Umbilical cord (tissue), 2 donors: Measurements from ENCODE around the gene NT5C1A. TPM values are rescaled to one million over a fixed set of nuclear protein-coding genes. Genes with fewer than 3 reads are reported as not detected.
A peak's percentile ranks its signal among the peaks of the same experiment; 100 is the strongest.

Experiments
- DNase-seq: peaks from one replicate; pipeline ENCODE4 v3.0.0-alpha.2; 2015; ENCODE audit warnings: low spot score
- total RNA-seq: library from RNA; depleted of rRNA; stranded (reverse); fragments of >200 nt; gene quantifications from one replicate; pipeline ENCODE4 v1.2.3, GENCODE V29; 2014; ENCODE audit warnings: low replicate concordance; ENCODE audit not compliant: insufficient read depth

NT5C1A gene
- total RNA-seq, 1 donor from 2014 or later, result 2.9 TPM

DNA sequence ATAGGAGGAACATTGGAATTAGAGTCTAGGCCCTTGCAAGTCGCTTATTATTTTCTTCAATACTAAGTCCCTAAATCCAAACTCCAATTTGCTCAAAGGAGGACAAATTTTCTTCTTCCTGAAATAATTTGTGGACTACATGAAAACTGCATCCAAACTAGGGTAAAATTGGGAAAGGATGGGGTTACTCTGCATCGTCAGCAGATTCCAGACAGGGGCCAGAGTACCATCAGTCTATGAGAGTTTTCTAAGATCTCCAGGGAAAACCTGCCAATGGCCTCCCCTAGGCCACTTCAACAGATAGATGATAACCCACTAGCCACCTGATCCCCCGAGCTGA, 33.0 kb downstream of the NT5C1A start:
- no peak for DNase-seq

- no peak for DNase-seq
Observed at GRCh38 chr1:39637361-39637760, 34.5 kb downstream of the NT5C1A start.

GRCh38 chr1:39635871-39636210, 36.1 kb downstream of the NT5C1A start:
- no peak for DNase-seq

DNA sequence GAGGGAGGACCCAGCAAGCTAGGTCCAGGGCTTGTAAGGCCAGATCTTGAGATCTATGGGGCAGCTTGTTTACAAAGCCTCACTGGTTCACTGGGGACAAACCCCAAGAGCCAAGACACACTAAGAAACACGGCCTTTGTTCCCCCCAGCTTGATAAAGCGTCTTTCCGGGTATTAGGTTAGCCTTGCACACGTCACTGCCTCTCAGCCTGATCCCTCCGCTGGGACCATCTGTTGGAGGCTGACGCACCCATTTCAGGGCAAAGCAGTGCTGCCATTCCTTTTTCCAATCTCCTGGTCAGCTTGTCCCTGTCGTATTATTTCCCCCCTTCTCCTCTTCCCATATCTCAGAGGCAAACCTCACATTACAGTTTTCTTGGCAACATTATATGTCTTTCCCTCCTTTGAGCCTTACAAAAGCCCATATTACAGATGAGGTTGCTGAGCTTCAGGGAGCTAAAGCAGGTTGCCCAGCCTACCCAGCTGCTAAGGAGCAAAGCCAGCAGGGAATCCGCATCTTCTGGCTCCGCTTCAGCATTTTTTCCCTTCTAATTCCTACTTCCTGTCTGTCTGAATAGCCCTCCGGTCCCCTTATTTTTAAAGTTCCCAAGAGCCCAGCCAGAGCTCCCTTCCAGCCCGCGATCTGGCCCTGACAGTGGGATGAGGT, 36.6 kb downstream of the NT5C1A start:
- peak; percentile 55 for DNase-seq

GRCh38 chr1:39633422-39633821, 38.5 kb downstream of the NT5C1A start:
- DNase-seq, result no peak

GRCh38 chr1:39632682-39633417, 39.1 kb downstream of the NT5C1A start:
- DNase-seq, result peak; percentile 84

DNA sequence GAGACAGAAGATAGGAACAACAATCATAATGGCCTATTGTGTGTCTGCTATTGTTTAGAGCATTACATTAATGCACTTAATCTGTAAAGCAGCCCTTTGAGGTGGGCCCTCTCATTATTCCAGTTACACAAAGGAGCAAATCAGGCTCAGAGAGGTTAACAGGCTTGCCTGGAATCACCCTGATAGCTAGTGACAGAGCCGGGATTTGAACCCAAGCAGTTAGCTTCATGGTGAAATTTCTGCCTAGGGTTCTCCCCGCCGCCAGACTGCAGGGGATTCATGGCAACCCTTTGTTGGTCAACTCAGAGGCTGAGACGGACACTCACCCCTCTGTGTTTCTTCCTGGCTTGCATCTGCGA, 39.6 kb downstream of the NT5C1A start:
- no peak for DNase-seq

GRCh38 chr1:39631361-39632322, 40.3 kb downstream of the NT5C1A start:
- no peak for DNase-seq

DNA sequence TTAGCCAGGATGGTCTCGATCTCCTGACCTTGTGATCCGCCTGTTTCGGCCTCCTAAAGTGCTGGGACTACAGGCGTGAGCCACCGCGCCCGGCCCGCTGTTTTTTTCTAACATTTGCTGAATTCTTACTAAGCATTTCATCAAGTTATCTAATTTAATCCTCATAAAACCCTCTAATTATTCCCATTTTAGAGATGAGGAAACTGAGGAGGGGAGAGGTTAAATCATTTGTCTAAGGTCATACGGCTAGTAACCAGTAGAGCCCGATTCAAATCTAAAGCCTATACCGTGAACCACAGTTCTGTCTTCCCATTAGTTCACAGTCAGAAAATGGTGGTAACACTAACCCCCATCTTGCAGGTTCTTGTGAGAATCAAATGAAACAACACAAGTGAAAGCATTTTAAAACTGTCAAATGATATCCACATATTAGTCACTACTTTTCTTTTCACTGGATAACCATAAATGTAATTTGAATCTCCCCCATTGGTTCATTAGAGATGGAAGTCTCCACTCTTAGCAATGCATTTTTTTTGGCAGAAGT, 43.0 kb downstream of the NT5C1A start:
- DNase-seq, result no peak

DNA sequence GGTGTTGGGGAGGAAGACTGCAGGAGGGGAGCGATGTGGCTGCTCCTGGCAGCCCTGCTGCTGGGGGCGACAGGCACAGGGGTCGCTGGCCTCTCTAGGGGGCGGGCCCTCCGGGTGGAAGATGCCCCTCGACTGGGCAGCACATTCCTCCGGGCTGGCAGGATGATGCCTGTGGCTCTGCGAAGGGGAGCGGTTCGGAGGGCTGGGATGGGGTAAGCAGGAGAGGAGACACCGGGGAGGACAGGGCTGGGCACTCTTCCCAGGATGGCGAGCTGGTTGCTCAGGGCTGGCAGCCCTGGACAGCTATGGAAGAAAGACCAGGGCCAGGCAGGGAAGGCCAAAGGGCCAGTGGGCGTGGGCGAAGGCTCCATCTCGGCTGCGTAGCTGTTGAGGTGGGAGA, 45.3 kb downstream of the NT5C1A start:
- no peak for DNase-seq

GRCh38 chr1:39625462-39626273, 46.2 kb downstream of the NT5C1A start:
- DNase-seq, result peak; percentile 93

DNA sequence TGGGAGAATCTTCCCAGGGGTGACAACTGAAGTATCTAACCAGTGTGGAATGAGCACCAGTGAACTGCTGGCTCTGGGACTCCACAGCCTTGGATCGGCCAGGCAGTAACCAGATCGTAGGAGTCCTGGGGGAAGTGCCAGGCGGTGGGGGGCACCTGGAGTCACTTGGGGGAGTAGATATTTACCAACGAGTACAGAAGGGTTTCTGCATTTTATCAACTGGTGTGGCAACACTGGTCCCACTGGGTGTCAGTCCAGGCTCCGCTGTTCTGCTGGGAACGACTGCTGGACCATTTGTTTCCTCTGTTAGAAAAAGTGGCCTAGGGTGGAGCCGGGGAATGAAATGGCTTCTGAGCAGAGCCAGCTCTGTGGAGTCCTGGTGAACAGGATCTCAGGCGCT, 46.9 kb downstream of the NT5C1A start:
- DNase-seq, result no peak

DNA sequence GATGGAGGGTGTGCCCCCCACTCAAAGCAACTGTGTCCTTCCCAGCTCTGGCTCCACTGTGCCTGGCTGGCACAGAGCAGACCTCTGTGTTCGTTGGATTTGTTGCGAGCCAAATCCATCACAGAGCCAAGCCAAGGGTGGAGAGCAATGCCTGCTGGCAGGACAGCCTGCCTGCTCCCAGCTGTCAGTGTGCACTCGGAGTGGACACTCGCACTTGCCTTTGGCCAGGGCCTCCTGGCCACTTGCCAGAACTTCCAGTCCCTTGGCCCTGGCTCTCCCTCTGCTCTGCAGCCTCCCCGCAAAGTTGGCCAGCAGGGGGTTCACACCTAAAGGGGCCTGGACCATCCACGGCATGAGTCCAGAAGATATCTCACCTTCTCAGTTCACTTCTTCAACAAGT, 48.9 kb downstream of the NT5C1A start:
- DNase-seq, result no peak

DNA sequence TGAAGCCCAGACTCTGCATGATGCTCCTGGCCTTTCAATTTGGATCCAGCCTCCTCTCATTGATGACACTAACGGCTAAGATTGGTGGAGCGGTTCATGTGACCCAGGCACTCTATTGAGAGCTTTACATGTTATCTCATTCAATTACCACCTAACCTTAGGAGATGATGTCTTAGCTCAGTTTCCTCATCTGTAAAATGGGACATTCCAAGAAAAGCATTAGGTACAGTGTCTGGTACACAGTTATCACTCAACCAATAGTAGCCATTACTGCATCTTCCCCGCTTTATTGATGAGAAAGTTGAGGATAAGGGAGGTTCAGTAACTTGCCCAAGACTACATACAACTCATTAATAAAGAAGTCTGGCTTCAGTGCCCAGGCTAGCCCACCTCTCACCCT, 49.5 kb downstream of the NT5C1A start:
- no peak for DNase-seq

GRCh38 chr1:39620659-39621165, 51.2 kb downstream of the NT5C1A start:
- no peak for DNase-seq

- peak; percentile 78 for DNase-seq
Observed at GRCh38 chr1:39617488-39618049, 54.3 kb downstream of the NT5C1A start.

DNA sequence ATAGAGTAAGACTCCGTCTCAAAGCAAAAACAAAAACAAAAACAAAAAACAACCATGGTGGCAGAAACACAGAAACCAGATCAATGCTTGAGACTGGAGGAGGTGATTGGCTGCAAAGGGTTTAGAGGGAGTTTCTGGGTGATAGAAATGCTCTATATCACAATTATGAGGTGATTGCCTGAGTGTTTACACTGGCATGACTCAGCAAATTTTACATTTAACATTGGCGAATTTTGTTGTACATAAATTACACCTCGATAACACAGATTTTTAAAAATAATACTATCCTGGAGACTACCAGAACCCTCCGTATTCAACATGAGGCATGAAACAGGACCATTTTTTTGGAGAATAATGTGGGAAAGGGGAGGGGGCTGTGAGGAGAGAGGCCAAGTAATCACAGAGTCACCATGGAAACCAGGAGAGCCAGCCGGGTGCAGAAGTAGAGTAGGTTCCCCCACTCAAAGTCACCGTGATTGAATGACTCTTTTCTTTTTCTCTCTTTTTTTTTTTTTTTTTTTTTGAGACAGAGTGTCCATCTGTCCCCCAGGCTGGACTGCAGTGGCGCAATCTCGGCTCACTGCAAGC, 56.7 kb downstream of the NT5C1A start:
- DNase-seq, result no peak

- DNase-seq, result no peak
Observed at GRCh38 chr1:39614488-39614887, 57.4 kb downstream of the NT5C1A start.

DNA sequence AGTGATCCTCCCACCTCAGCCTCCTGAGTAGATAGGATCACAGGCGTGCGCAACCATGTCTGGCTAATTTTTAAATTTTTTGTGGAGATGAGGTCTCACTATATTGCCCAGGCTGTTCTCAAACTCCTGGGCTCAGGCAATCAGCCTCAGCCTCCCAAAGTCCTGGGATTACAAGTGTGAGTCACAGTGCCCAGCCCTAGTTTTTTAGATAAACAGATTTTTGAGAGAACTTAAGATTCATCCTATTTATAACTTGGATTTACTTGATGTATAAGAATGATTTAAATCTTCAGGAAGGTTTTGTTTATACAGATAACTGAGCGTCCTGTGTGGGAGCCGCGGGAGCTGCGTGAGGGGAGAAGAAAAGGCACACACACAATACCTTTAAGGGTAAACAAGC, 58.7 kb downstream of the NT5C1A start:
- peak; percentile 90 for DNase-seq

DNA sequence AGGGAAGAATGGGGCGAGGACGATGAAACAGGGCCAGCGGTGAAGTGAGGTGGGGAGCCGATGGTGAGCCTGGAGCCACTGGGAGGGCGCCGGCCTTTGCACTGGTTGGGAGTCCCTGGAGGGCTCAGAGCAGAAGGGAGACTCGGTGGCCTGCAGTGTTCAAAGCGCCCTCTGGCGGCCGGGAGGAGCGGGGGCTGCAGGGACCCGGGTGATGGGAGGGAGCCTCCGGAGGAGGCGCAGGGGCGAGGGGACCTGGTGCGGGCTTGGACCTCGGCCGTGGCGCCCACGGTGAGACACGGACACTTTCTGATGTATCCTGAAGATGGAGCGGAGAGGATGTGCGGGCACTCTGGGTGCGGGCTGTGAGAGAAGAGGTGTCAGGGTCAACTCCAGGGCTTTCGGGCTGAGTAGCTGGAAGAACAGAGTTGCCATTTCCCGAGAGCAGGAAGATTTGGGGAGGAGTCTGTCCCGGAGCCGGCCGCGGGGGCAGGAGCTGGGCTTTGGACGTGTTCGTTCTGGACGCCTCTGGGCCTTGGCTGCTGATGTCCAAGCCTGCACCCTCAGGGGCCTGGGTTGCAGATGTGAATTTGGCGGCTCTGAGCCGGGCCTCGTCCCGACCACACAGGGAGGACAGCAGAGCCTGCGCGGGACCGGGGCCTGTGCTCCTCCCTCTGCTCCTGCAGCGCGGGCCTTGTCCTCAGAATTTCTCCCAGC, 62.1 kb downstream of the NT5C1A start:
- DNase-seq, result peak; percentile 30
